ENCODE results near the gene USP9X. TPM values are rescaled to one million over a fixed set of nuclear protein-coding genes. Genes with fewer than 3 reads are reported as not detected.
A peak's percentile ranks its signal among the peaks of the same experiment; 100 is the strongest.
"Not testable (repeated sequence)": the region's sequence is repeated elsewhere in the genome, so short reads cannot be mapped to it uniquely, and the experiment has no call there.

USP9X gene
- polyA plus RNA-seq, 4 donors = 15.1 to 45.5 (median 16.2) TPM

GRCh38 chrX:41145920-41146608 is 60.8 kb downstream of the USP9X start:
- Histone ChIP-seq H3K36me3 (ENCODE audit: control insufficient read depth in 3 of 3, insufficient read depth in 2 of 3, low read depth in 1 of 3, low read length in 3 of 3) (peaks cover 0 to 13% (median 6%) of the 10 kb centered on the region in 3 donors), H3K27me3 (ENCODE audit: control insufficient read depth in 3 of 3, insufficient read depth in 3 of 3, low read length in 3 of 3) (no peaks in the 10 kb centered on the region), H3K4me1 (ENCODE audit: control insufficient read depth in 3 of 3, insufficient read depth in 2 of 3, low read depth in 1 of 3, low read length in 2 of 3) (no peaks in the 10 kb centered on the region), H3K4me3 (ENCODE audit: low read depth in 1 of 3, low read length in 3 of 3) (no peak overlapping the region), H3K27ac (ENCODE audit: low read depth in 1 of 3, low read length in 2 of 3) (no peak overlapping the region), H3K9me3 (ENCODE audit: control insufficient read depth in 2 of 2, insufficient read depth in 1 of 2, low read depth in 1 of 2, low read length in 1 of 2) (no peaks in the 10 kb centered on the region)
- DNase-seq = peak; percentile 44 to 64
- no peak for FAIRE-seq
- 56 to 77% (median 76%) methylated on average over 2 of the region's 2 CpGs for WGBS, 3 donors

DNA sequence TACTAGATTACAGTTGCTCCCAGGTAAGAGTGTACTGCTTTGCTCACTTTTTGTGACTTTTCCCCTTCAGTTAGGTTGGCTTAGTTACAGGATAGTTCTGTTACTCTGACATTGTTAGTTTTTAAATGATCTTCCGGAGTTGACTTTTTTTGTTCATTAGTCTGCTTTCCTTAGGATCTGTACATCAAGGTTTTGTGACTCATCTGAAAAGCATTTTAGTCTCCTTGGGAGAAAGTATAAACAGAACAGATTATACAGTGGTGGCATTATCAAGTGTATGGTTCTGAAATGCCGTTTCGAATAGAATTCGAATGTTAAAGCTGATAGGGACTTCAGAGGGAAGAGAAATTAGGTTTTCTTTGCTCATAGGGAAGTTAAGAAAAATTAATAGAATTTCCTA is 63.3 kb downstream of the USP9X start:
- Histone ChIP-seq H3K4me1 (ENCODE audit: control insufficient read depth in 3 of 3, insufficient read depth in 2 of 3, low read depth in 1 of 3, low read length in 2 of 3) (no peaks in the 10 kb centered on the region), H3K9me3 (ENCODE audit: control insufficient read depth in 2 of 2, insufficient read depth in 1 of 2, low read depth in 1 of 2, low read length in 1 of 2) (no peaks in the 10 kb centered on the region), H3K4me3 (ENCODE audit: low read depth in 1 of 3, low read length in 3 of 3) (no peak overlapping the region), H3K27me3 (ENCODE audit: control insufficient read depth in 3 of 3, insufficient read depth in 3 of 3, low read length in 3 of 3) (no peaks in the 10 kb centered on the region), H3K36me3 (ENCODE audit: control insufficient read depth in 3 of 3, insufficient read depth in 2 of 3, low read depth in 1 of 3, low read length in 3 of 3) (peaks cover 0 to 16% (median 8%) of the 10 kb centered on the region in 3 donors), H3K27ac (ENCODE audit: low read depth in 1 of 3, low read length in 2 of 3) (no peak overlapping the region)
- 74 to 88% (median 80%) methylated on average over 4 of the region's 4 CpGs for WGBS, 3 donors
- FAIRE-seq (no peak), DNase-seq (no peak)

DNA sequence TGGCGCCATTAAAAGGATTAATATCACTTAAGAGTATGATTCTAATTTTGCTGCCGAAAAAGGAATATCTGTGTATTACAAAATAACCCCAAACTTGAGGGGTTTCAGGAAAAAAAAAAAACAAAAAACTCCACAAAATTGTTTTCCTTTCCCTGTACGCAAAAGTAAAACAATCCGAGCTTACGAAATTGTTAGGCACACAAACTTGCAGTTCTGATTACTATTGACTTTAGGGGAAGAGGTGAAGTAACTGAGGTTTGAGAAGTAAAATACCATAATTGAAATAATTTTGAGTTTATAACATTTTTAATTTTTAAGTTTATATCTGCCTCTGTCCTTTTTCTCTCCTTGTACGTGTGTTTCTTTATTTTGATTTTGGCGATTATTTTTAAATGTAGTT is 64.8 kb downstream of the USP9X start:
- H3K36me3 ChIP-seq (ENCODE audit: control insufficient read depth in 3 of 3, insufficient read depth in 2 of 3, low read depth in 1 of 3, low read length in 3 of 3) = peaks cover 0 to 13% (median 8%) of the 10 kb centered on the region in 3 donors
- DNase-seq (no peak), FAIRE-seq (no peak)
- 78 to 86% (median 85%) methylated on average over 7 of the region's 7 CpGs for WGBS, 3 donors
- H3K27me3 ChIP-seq (ENCODE audit: control insufficient read depth in 3 of 3, insufficient read depth in 3 of 3, low read length in 3 of 3) = no peaks in the 10 kb centered on the region
- H3K4me1 ChIP-seq (ENCODE audit: control insufficient read depth in 3 of 3, insufficient read depth in 2 of 3, low read depth in 1 of 3, low read length in 2 of 3) = no peaks in the 10 kb centered on the region
- H3K4me3 ChIP-seq (ENCODE audit: low read depth in 1 of 3, low read length in 3 of 3) = no peak overlapping the region
- H3K9me3 ChIP-seq (ENCODE audit: control insufficient read depth in 2 of 2, insufficient read depth in 1 of 2, low read depth in 1 of 2, low read length in 1 of 2) = no peaks in the 10 kb centered on the region
- H3K27ac ChIP-seq (ENCODE audit: low read depth in 1 of 3, low read length in 2 of 3) = no peak overlapping the region

DNA sequence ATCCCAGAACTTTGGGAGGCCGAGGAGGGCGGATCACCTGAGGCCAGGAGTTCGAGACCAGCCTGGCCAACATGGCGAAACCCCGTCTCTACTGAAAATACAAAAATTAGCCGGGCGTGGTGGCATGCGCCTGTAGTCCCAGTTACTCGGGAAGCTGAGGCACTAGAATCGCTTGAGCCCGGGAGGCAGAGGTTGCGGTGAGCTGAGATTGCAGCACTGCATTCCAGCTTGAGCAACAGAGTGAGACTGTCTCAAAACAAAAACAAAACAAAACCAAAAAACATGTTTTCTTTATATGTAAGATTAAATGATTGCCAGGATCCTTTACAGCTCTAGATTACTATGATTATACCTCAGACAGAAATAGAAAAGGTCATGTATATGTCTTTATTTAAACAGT is 66.5 kb downstream of the USP9X start:
- H3K4me3 ChIP-seq (ENCODE audit: low read depth in 1 of 3, low read length in 3 of 3); DNase-seq; H3K27ac ChIP-seq (ENCODE audit: low read depth in 1 of 3, low read length in 2 of 3); H3K9me3 ChIP-seq (ENCODE audit: control insufficient read depth in 2 of 2, insufficient read depth in 1 of 2, low read depth in 1 of 2, low read length in 1 of 2); H3K4me1 ChIP-seq (ENCODE audit: control insufficient read depth in 3 of 3, insufficient read depth in 2 of 3, low read depth in 1 of 3, low read length in 2 of 3); FAIRE-seq; H3K27me3 ChIP-seq (ENCODE audit: control insufficient read depth in 3 of 3, insufficient read depth in 3 of 3, low read length in 3 of 3): not testable (repeated sequence)
- 87 to 94% (median 91%) methylated on average over 12 of the region's 12 CpGs for WGBS, 3 donors
- peaks cover 0 to 19% (median 11%) of the 10 kb centered on the region in 3 donors for H3K36me3 ChIP-seq (ENCODE audit: control insufficient read depth in 3 of 3, insufficient read depth in 2 of 3, low read depth in 1 of 3, low read length in 3 of 3)

DNA sequence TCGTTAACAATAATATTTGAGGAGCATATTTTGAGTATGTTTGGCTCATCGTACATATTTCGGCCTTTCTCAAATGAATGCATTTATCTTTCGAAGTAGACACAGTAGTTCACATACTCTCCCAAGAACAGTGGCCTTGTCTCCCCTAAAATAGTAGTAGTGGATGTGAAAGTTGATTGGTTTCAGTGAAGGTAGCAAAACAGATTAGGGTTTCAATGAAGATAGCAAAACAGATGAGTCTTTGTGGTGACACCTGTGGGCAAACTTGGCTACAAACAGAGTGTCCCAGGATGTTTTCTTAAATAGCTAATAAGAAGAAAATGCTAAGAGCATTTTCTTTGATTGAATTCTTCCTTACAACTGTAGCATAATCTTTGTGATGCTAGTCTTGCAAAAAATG is 67.0 kb downstream of the USP9X start:
- 90 to 95% (median 95%) methylated on average over 4 of the region's 4 CpGs for WGBS, 3 donors
- no peaks in the 10 kb centered on the region for H3K27me3 ChIP-seq (ENCODE audit: control insufficient read depth in 3 of 3, insufficient read depth in 3 of 3, low read length in 3 of 3)
- FAIRE-seq = no peak
- no peaks in the 10 kb centered on the region for H3K9me3 ChIP-seq (ENCODE audit: control insufficient read depth in 2 of 2, insufficient read depth in 1 of 2, low read depth in 1 of 2, low read length in 1 of 2)
- DNase-seq = no peak
- H3K27ac ChIP-seq (ENCODE audit: low read depth in 1 of 3, low read length in 2 of 3) = no peak overlapping the region
- H3K36me3 ChIP-seq (ENCODE audit: control insufficient read depth in 3 of 3, insufficient read depth in 2 of 3, low read depth in 1 of 3, low read length in 3 of 3) = peaks cover 0 to 22% (median 12%) of the 10 kb centered on the region in 3 donors
- no peak overlapping the region for H3K4me3 ChIP-seq (ENCODE audit: low read depth in 1 of 3, low read length in 3 of 3)
- no peaks in the 10 kb centered on the region for H3K4me1 ChIP-seq (ENCODE audit: control insufficient read depth in 3 of 3, insufficient read depth in 2 of 3, low read depth in 1 of 3, low read length in 2 of 3)

GRCh38 chrX:41153448-41153847 is 68.2 kb downstream of the USP9X start:
- Histone ChIP-seq H3K4me1 (ENCODE audit: control insufficient read depth in 3 of 3, insufficient read depth in 2 of 3, low read depth in 1 of 3, low read length in 2 of 3) (no peaks in the 10 kb centered on the region), H3K27ac (ENCODE audit: low read depth in 1 of 3, low read length in 2 of 3) (no peak overlapping the region), H3K9me3 (ENCODE audit: control insufficient read depth in 2 of 2, insufficient read depth in 1 of 2, low read depth in 1 of 2, low read length in 1 of 2) (no peaks in the 10 kb centered on the region), H3K4me3 (ENCODE audit: low read depth in 1 of 3, low read length in 3 of 3) (no peak overlapping the region), H3K27me3 (ENCODE audit: control insufficient read depth in 3 of 3, insufficient read depth in 3 of 3, low read length in 3 of 3) (no peaks in the 10 kb centered on the region), H3K36me3 (ENCODE audit: control insufficient read depth in 3 of 3, insufficient read depth in 2 of 3, low read depth in 1 of 3, low read length in 3 of 3) (peaks cover 0 to 21% (median 11%) of the 10 kb centered on the region in 3 donors)
- 85 to 98% (median 96%) methylated on average over 2 of the region's 2 CpGs for WGBS, 3 donors
- FAIRE-seq (no peak), DNase-seq (no peak)

- WGBS, 3 donors = 87 to 95% (median 91%) methylated on average over 2 of the region's 2 CpGs
- no peaks in the 10 kb centered on the region for H3K27me3 ChIP-seq (ENCODE audit: control insufficient read depth in 3 of 3, insufficient read depth in 3 of 3, low read length in 3 of 3)
- H3K4me1 ChIP-seq (ENCODE audit: control insufficient read depth in 3 of 3, insufficient read depth in 2 of 3, low read depth in 1 of 3, low read length in 2 of 3) = no peaks in the 10 kb centered on the region
- no peaks in the 10 kb centered on the region for H3K9me3 ChIP-seq (ENCODE audit: control insufficient read depth in 2 of 2, insufficient read depth in 1 of 2, low read depth in 1 of 2, low read length in 1 of 2)
- no peak overlapping the region for H3K27ac ChIP-seq (ENCODE audit: low read depth in 1 of 3, low read length in 2 of 3)
- peaks cover 0 to 23% (median 10%) of the 10 kb centered on the region in 3 donors for H3K36me3 ChIP-seq (ENCODE audit: control insufficient read depth in 3 of 3, insufficient read depth in 2 of 3, low read depth in 1 of 3, low read length in 3 of 3)
- H3K4me3 ChIP-seq (ENCODE audit: low read depth in 1 of 3, low read length in 3 of 3) = no peak overlapping the region
- no peak for FAIRE-seq
- no peak for DNase-seq
These were observed 68.7 kb downstream of the USP9X start for GRCh38 chrX:41153957-41154356.

DNA sequence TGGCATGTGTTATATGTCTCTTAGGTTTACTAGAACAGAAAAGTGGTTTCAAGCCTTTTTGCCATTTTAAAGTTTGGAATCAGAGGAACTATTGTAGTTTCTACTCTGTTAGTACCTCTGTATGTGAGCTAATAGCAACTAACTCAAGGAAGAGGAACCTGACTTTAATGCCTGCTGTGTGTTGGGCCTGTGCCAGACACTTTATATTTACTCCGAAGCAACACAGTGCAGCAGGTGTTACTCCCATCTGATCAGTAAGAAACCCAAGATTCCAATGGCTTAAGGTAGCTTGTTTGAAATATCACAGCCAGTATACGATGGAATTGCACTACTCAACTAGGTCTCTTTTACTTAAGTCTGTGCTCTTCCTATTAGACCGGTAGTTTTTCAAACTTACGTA is 79.2 kb downstream of the USP9X start:
- no peaks in the 10 kb centered on the region for H3K9me3 ChIP-seq (ENCODE audit: control insufficient read depth in 2 of 2, insufficient read depth in 1 of 2, low read depth in 1 of 2, low read length in 1 of 2)
- FAIRE-seq (no peak), DNase-seq (peak; percentile 8 to 22)
- H3K4me3 ChIP-seq (ENCODE audit: low read depth in 1 of 3, low read length in 3 of 3) = no peak overlapping the region
- 34 to 63% (median 62%) methylated on average over 4 of the region's 4 CpGs for WGBS, 3 donors
- no peaks in the 10 kb centered on the region for H3K4me1 ChIP-seq (ENCODE audit: control insufficient read depth in 3 of 3, insufficient read depth in 2 of 3, low read depth in 1 of 3, low read length in 2 of 3)
- no peaks in the 10 kb centered on the region for H3K27me3 ChIP-seq (ENCODE audit: control insufficient read depth in 3 of 3, insufficient read depth in 3 of 3, low read length in 3 of 3)
- H3K27ac ChIP-seq (ENCODE audit: low read depth in 1 of 3, low read length in 2 of 3) = no peak overlapping the region
- H3K36me3 ChIP-seq (ENCODE audit: control insufficient read depth in 3 of 3, insufficient read depth in 2 of 3, low read depth in 1 of 3, low read length in 3 of 3) = peaks cover 0 to 23% (median 6%) of the 10 kb centered on the region in 3 donors

- H3K27ac ChIP-seq (ENCODE audit: low read depth in 1 of 3, low read length in 2 of 3) = no peak overlapping the region
- H3K4me1 ChIP-seq (ENCODE audit: control insufficient read depth in 3 of 3, insufficient read depth in 2 of 3, low read depth in 1 of 3, low read length in 2 of 3) = no peaks in the 10 kb centered on the region
- H3K4me3 ChIP-seq (ENCODE audit: low read depth in 1 of 3, low read length in 3 of 3) = no peak overlapping the region
- FAIRE-seq = no peak
- H3K36me3 ChIP-seq (ENCODE audit: control insufficient read depth in 3 of 3, insufficient read depth in 2 of 3, low read depth in 1 of 3, low read length in 3 of 3) = peaks cover 5 to 21% (median 9%) of the 10 kb centered on the region in 3 donors
- 68 to 80% (median 76%) methylated on average over 4 of the region's 4 CpGs for WGBS, 3 donors
- DNase-seq = no peak
- H3K27me3 ChIP-seq (ENCODE audit: control insufficient read depth in 3 of 3, insufficient read depth in 3 of 3, low read length in 3 of 3) = no peaks in the 10 kb centered on the region
- no peaks in the 10 kb centered on the region for H3K9me3 ChIP-seq (ENCODE audit: control insufficient read depth in 2 of 2, insufficient read depth in 1 of 2, low read depth in 1 of 2, low read length in 1 of 2)
These were observed 82.6 kb downstream of the USP9X start for GRCh38 chrX:41167888-41168287.
